GM21360 (cell line): ENCODE data around the gene TBC1D22B.
"Not testable (repeated sequence)": the region's sequence is repeated elsewhere in the genome, so short reads cannot be mapped to it uniquely, and the experiment has no call there.

Source experiments
- ATAC-seq: cut with Tn5 transposase; IDR thresholded peaks from one replicate; pipeline ENCODE4 v1.9.1; 2021; ENCODE audit warnings: mild to moderate bottlenecking, moderate library complexity; ENCODE audit not compliant: unreplicated experiment

Gene TBC1D22B

GRCh38 chr6:37302086-37302686 lies 44.6 kb downstream of the TBC1D22B start:
- no peak for ATAC-seq

DNA sequence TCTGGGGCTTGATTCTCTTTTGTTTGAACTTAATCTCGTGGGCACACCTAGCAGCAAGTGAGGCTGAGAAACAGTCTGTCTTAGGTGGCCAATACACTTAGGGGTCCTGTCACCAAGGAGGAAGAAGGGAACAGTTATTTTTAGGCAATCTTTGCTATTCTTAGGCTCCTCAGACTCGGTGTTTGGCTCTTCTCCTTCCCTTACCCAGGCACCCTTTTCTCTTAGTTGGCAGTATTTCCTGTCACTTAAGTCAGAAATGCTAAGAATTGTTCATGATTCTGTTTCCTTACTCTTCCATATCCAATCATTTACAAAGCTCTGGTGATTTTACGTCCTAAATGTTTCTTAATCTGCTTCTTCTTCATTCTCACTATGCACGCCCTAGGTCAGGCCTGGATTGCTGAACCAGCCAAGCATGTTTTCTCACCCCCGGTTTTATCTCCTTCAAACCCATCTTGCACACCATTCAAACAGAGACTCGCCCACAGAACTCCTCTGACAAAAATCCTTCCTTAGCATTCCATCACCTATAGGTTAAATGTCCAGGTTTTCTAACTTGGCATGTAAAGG lies 45.6 kb downstream of the TBC1D22B start:
- no peak for ATAC-seq

DNA sequence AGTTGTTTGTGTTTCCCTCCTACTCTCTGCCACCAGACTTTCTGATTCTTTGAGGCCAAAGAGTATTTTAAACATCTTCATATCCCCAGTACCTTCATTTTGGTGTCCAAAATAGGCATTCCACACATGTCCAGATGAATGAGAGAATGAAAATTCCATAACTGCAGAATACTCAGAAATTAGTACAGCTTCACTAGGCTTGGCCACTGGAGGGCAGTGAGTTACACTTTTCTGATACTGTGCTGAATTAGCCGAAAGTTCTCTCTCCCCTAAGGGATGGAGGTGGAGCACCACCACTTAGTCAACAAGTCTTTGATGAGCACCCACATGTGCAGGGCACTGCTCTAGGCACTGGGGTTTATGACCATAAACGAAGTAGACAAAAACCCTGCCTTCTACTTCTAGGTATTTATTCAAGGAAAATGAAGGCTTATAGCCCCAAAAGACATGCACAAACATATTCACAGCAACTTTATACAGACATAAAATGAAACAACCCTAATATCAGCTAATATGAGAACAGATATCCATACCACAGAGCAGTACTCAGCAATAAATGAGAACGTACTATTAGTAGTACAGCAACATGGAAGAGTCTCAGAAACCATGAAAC lies 46.4 kb downstream of the TBC1D22B start:
- ATAC-seq, result no peak

DNA sequence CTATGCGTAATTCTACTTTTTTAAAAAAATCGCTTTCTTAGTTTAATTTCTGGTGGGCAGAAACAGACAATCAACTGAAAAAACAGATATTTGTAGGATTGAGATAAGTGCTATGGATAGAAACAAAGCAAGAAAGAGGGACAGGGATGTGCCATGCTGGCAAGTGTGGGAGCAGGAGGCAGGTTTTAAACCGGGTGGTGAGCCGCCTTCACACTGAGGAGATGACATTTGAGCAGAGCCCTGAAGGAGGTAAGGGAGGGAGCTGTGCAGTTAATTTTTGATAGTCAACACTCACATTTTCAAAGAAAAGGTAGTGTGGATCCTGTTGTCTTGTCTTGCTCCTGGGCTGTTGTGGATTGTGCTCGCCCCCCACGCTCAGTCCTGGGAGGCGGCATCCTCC lies 47.2 kb downstream of the TBC1D22B start:
- ATAC-seq, result no peak

DNA sequence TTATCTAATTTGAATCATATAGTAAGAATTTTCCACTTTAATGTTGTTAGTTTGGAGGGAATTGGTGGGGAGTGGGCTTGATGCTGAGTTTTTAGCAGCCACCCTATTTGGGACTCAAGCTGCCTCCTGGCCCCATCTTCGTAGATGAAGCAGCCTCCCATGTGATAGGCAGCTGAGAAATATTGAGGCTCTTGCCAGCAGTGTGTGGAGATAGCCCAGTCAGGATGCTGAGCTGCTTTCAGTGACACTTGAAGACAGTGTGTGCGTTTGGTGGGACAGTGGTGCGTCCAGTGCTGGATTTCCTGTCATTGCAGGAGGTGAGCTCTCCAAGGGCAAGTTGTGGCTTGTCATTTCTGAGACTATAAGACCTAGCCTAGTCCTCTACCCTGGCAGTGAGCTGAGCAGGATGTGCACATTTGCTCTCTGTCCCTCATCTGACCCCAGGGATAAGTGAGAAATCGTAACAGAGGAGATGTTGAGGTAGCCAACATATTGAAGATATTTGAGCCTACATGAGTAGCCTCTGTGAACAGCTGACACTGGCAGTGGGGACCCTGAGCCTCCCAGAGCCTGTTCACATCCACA lies 48.4 kb downstream of the TBC1D22B start:
- no peak for ATAC-seq

- no peak for ATAC-seq
Observed at GRCh38 chr6:37306624-37307222, 49.2 kb downstream of the TBC1D22B start.

- not testable (repeated sequence) for ATAC-seq
Observed at GRCh38 chr6:37307484-37307883, 49.9 kb downstream of the TBC1D22B start.

DNA sequence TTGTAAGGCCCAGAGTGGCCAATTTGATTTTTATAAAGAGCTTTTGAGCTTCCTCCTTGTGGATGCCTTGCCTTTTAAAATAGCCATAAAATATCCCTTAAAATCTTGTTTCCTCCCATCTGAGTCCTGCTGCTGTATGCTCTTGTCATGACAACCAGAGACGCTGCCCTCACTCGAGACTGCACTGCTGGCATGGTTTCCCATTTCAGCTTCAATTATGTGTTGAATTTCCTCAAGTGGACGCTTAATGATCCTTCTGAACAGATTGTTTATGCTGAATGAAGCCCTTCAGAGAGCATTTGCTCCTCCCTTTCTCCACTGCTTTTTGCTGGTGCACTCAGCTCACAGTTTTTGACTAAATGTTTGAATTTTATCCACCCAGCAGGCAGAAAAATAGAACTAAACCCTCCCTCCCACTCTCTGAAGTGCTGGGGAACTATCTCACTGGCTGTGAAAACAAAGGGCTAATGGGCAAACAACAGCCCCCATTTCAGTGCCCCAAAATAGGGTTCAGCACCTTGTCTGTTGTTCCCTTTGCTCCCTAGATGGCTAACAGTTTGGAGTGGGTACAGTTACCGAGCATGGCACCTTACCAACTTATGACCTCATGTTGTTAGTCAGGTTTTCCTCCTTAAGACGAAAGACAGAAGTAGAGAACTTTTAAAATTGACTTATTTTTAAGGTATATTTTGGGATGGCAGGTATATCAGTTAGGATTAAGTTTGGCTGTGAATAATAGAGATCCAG lies 50.7 kb downstream of the TBC1D22B start:
- ATAC-seq, result no peak

DNA sequence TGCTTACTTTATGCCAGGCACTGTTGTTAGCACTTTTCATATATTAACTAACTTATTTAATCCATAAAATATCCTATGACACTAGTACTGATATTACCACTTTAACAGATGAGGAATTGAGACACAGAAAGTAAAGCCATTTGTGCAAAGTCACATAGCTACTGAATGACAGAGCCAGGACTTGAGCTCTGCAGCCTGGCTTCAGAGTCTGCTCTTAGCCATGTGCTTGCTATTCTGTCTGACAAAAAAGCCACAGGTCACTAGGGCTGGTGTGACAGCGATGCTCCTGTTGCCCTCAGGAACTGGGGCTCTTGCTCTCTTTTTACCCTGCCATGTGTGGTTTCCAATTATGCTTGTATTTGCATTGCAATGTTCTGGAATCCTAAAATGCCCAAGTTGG lies 51.5 kb downstream of the TBC1D22B start:
- ATAC-seq, result no peak

- no peak for ATAC-seq
Observed at GRCh38 chr6:37309692-37310091, 52.1 kb downstream of the TBC1D22B start.

DNA sequence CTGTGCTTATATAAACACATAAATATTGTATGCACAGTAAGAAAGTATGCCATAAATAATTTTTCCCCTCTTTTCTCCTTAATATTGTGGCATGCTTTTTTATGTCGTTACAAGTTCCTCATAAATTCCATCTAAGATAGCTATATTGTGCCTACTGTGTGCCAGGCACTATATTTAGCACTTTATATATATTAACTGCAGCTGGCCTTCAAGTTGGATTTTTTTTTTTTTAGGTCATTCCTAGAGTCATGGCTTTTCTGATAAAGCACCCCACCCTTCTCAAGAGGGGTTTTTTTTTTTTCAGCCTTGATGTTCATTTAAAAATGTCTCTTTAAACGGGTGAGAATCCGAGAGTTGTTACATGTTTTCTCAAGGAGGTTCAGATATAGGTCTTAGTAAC lies 53.4 kb downstream of the TBC1D22B start:
- no peak for ATAC-seq

DNA sequence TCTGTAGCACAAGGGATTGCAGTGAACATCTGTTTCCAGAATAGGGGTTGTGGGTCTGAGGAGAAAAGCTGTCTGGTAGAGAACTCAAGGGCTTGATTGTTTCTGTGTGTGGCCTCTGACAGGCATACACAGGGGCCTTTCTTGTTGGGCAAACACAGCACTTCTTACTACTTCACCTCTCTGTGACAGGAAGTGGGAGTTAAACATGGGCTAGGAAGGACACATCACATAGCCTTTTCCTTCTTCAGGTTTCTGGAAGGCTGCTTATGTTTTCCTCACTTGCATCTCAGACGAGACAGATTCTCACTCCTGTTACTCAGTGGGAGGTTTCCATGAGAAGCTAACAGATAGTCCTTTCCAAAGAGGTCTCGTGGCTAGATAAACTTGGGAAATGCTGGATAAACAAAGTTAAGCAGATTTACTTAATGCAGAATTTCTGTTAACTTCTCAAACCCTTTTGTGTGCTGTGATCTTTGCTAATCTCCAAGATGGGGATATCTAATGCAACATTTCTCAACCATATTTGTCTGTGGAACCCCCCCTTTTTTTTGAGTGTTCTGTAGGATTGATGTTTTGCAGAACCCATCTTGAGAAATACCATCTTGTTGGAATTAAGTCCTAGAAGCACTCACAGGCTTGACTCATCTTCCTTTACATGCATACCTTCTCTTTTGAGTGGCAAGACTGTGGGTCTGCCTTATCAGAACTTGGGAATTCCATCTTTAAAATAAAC lies 54.3 kb downstream of the TBC1D22B start:
- ATAC-seq, result no peak

DNA sequence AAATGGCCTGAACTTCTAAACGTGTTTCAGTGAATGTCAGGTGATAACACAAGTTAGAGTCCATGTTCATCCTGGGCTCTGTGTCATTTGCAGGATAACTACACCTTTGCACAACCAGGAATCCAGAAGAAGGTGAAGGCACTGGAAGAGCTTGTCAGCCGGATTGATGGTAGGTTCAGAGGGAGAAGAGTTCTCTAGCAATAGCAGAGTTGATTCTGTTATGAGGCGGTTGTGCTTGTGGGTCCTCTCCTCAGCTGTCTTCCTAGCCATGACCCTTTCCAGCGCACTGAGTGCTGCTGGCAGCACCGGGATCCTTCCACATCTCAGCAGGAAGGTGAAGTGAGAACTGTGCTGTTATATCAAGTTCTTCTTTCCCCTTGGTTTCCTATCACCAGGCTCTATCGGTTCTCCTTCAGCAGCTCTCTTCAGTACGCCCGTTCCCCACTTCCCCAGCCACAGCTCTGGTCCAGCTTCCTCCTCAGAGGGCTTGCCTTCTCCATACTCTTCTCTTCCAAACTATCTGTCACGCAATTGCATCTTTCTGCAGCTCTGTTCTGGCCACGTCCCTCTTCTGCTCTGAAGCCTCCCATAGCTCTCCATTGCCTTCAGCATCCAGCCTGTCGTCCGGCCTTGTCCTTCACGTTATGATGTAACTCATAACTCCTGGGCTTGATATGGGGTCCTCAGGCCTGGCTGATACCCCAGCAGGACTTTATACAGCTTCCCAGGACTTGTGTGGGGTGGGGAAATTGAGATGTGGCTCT lies 56.3 kb downstream of the TBC1D22B start:
- no peak for ATAC-seq

- no peak for ATAC-seq
Observed at GRCh38 chr6:37314487-37315156, 57.0 kb downstream of the TBC1D22B start.

- ATAC-seq, result no peak
Observed at GRCh38 chr6:37315157-37315515, 57.6 kb downstream of the TBC1D22B start.

GRCh38 chr6:37316071-37316470 lies 58.5 kb downstream of the TBC1D22B start:
- no peak for ATAC-seq

- no peak for ATAC-seq
Observed at GRCh38 chr6:37317312-37318038, 59.9 kb downstream of the TBC1D22B start.

GRCh38 chr6:37319156-37319555 lies 61.6 kb downstream of the TBC1D22B start:
- no peak for ATAC-seq
